Spinal cord (tissue), 10 donors: ENCODE data around the gene TIE1. TPM values are rescaled to one million over a fixed set of nuclear protein-coding genes. Genes with fewer than 3 reads are reported as not detected.

Experiments used
- DNase-seq, 6 donors: peaks; one replicate each; pipeline versions ENCODE4 v3.0.0 to v3.0.0-alpha.2; 2013 to 2015; ENCODE audit warnings: low spot score in 6 of 6, low read depth in 4 of 6
- H3K27ac ChIP-seq: one replicate; pipeline ENCODE4 v1.5.1; 2013; ENCODE audit warnings: low read depth, low read length, control low read depth
- H3K27me3 ChIP-seq: one replicate; pipeline ENCODE4 v1.6.1; 2013; ENCODE audit warnings: low read length; ENCODE audit not compliant: control insufficient read depth, insufficient read depth
- H3K36me3 ChIP-seq: one replicate; pipeline ENCODE4 v1.6.1; 2013; ENCODE audit warnings: low read length; ENCODE audit not compliant: control insufficient read depth, insufficient read depth
- H3K4me1 ChIP-seq: one replicate; pipeline ENCODE4 v1.6.1; 2013; ENCODE audit warnings: low read length; ENCODE audit not compliant: control insufficient read depth, insufficient read depth
- H3K4me3 ChIP-seq: one replicate; pipeline ENCODE4 v1.5.1; 2013; ENCODE audit warnings: low read depth, low read length, control low read depth
- H3K9me3 ChIP-seq: one replicate; pipeline ENCODE4 v1.6.1; 2013; ENCODE audit warnings: low read length; ENCODE audit not compliant: control insufficient read depth, insufficient read depth
- WGBS: methylation state at CpG from one replicate; pipeline ENCODE4 v1.1.5; 2013; ENCODE audit warnings: missing lambda C conversion rate; ENCODE audit not compliant: insufficient coverage; 5-methylcytosine and 5-hydroxymethylcytosine counted together
- polyA plus RNA-seq, 2 donors: library from polyadenylated mRNA; unstranded; fragments of 120-200 nt; gene quantifications; one replicate each; pipeline ENCODE4 v1.2.1, GENCODE V29; 2013; ENCODE audit not compliant: insufficient read length in 2 of 2
- total RNA-seq, 2 donors: library from RNA; depleted of rRNA in 1 of 2; stranded (reverse); fragments of 120-200 nt in 1 of 2; fragments of >200 nt in 1 of 2; gene quantifications; one replicate each; pipeline versions ENCODE4 v1.2.3 to v1.2.4, GENCODE V29; 2013 to 2014
- donor health status: healthy.

Gene TIE1
- total and polyA plus RNA-seq, 4 donors = 16.3 to 32.3 (median 26.0) TPM

- no peak overlapping the region for H3K4me3 ChIP-seq
- DNase-seq = no peak
- H3K36me3 ChIP-seq = no peaks in the 10 kb centered on the region
- no peaks in the 10 kb centered on the region for H3K9me3 ChIP-seq
- H3K27me3 ChIP-seq = no peaks in the 10 kb centered on the region
- H3K4me1 ChIP-seq = peaks cover 27% of the 10 kb centered on the region
- WGBS = 62% methylated on average over 8 of the region's 8 CpGs
- no peak overlapping the region for H3K27ac ChIP-seq
These were observed 2.9 kb downstream of the TIE1 start for GRCh38 chr1:43303471-43304313.

- H3K36me3 ChIP-seq = no peaks in the 10 kb centered on the region
- H3K4me3 ChIP-seq = no peak overlapping the region
- no peak for DNase-seq
- WGBS = 29% methylated on average over 8 of the region's 8 CpGs
- no peaks in the 10 kb centered on the region for H3K27me3 ChIP-seq
- H3K4me1 ChIP-seq = peaks cover 27% of the 10 kb centered on the region
- H3K9me3 ChIP-seq = no peaks in the 10 kb centered on the region
- H3K27ac ChIP-seq = no peak overlapping the region
These were observed 3.5 kb downstream of the TIE1 start for GRCh38 chr1:43304314-43304681.

DNA sequence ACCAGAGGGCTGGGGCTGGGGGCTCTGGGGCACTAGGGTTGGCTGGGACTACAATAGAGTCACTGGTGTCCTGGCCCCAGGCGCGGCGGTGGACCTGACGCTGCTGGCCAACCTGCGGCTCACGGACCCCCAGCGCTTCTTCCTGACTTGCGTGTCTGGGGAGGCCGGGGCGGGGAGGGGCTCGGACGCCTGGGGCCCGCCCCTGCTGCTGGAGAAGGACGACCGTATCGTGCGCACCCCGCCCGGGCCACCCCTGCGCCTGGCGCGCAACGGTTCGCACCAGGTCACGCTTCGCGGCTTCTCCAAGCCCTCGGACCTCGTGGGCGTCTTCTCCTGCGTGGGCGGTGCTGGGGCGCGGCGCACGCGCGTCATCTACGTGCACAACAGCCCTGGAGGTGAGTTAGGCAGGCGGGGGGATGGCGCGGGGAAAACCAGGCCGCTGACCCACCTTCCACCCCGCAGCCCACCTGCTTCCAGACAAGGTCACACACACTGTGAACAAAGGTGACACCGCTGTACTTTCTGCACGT lies 4.1 kb downstream of the TIE1 start:
- WGBS = 93% methylated on average over 34 of the region's 46 CpGs
- Histone ChIP-seq H3K27ac (no peak overlapping the region), H3K4me3 (no peak overlapping the region)

DNA sequence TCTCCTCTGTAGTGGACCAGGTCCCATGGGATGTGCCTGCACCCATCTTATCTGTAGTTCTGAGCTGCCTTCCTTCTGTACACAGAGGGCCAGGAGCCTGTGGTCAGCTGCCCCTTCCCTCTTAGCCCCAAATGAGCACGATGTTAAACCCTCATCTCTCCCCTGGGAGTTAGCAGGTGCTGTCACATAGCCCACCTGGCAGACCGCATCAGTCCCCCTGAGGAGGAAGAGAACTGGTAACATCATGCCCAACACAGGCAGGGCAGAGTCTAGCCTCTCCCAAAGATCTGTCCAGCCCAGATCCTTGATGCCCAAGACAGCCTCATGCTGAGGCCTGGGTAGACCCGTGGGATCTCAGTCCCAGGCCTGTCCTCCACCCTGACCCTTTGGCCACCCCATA lies 4.7 kb downstream of the TIE1 start:
- no peaks in the 10 kb centered on the region for H3K9me3 ChIP-seq
- WGBS = 81% methylated on average over 3 of the region's 3 CpGs
- peaks cover 18% of the 10 kb centered on the region for H3K4me1 ChIP-seq
- H3K27me3 ChIP-seq = no peaks in the 10 kb centered on the region
- no peak for DNase-seq
- H3K4me3 ChIP-seq = no peak overlapping the region
- H3K36me3 ChIP-seq = no peaks in the 10 kb centered on the region
- H3K27ac ChIP-seq = no peak overlapping the region

More for the DNA sequence above, 4.1 kb downstream of the TIE1 start:
- no peak for DNase-seq
- no peaks in the 10 kb centered on the region for H3K27me3 ChIP-seq
- H3K9me3 ChIP-seq = no peaks in the 10 kb centered on the region
- H3K4me1 ChIP-seq = peaks cover 23% of the 10 kb centered on the region
- H3K36me3 ChIP-seq = no peaks in the 10 kb centered on the region

DNA sequence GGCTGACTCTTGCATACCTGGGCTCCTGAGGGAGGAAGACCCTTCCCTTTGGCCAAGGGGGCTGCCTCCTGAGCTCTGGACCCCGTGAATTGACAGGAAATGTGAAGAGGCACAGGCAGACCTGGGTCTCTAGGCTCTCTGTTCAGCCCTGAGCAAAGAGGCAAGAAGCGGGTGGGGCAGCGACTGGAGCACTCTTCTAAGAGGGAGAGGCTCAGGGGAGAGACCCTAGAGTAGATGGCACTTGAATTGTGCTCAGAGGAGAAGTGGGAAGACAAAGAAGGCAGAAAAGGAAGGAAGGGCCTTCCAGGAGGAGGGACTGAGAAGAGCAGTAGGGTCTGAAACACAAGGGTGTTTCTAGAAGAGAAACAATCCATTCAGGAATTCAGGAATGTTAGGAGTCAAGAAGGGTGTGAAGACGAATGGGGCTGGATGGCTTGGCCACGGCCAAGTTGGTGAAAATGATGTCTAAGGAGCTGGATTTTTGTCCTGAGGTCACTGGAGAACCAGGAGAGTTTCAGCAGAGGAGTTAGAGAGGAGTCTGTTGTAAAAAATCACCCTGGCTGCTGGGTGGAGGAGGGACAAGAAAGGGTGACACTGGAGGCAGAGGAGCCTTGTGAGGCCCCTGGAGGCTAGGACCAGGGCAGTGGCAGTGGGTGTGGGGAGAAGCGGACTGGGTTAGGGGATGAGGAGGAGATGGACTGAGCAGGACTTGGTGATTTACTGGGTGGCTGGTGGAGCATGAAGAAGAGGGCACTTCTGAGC lies 5.3 kb downstream of the TIE1 start:
- H3K4me3 ChIP-seq = no peak overlapping the region
- H3K36me3 ChIP-seq = no peaks in the 10 kb centered on the region
- no peak for DNase-seq
- no peaks in the 10 kb centered on the region for H3K27me3 ChIP-seq
- WGBS = 82% methylated on average over 6 of the region's 6 CpGs
- H3K4me1 ChIP-seq = peaks cover 18% of the 10 kb centered on the region
- no peak overlapping the region for H3K27ac ChIP-seq
- no peaks in the 10 kb centered on the region for H3K9me3 ChIP-seq

DNA sequence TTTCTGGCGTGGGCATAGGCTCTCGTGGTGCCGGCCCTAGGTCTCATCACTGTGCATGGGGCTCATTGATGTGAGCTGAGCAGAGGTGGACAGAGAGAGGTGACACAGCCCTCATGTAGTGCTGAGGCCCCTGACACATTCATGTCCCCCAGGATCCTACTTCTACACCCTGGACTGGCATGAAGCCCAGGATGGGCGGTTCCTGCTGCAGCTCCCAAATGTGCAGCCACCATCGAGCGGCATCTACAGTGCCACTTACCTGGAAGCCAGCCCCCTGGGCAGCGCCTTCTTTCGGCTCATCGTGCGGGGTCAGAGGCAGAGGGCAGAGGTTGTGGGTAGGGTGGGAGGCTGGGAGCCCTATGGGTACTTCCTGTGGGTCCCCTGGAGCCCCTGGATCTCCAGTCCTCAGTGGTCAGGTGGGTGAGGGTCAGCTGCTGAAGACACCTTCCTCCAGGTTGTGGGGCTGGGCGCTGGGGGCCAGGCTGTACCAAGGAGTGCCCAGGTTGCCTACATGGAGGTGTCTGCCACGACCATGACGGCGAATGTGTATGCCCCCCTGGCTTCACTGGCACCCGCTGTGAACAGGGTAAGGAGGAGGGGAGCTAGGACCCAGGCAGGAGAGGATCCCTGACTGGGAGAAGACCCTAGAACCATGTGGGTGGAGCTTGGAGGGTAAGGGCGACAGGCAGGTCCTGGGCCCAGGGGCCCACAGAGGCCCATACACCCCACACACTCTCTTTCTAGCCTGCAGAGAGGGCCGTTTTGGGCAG lies 6.1 kb downstream of the TIE1 start:
- H3K27me3 ChIP-seq = no peaks in the 10 kb centered on the region
- H3K27ac ChIP-seq = no peak overlapping the region
- 90% methylated on average over 17 of the region's 17 CpGs for WGBS
- H3K4me1 ChIP-seq = peaks cover 18% of the 10 kb centered on the region
- no peak for DNase-seq
- no peaks in the 10 kb centered on the region for H3K36me3 ChIP-seq
- H3K4me3 ChIP-seq = no peak overlapping the region
- H3K9me3 ChIP-seq = no peaks in the 10 kb centered on the region

GRCh38 chr1:43307458-43308158 lies 6.8 kb downstream of the TIE1 start:
- no peak overlapping the region for H3K27ac ChIP-seq
- no peak overlapping the region for H3K4me3 ChIP-seq
- WGBS = 96% methylated on average over 5 of the region's 9 CpGs
- H3K9me3 ChIP-seq = no peaks in the 10 kb centered on the region
- H3K27me3 ChIP-seq = no peaks in the 10 kb centered on the region
- DNase-seq = no peak
- no peaks in the 10 kb centered on the region for H3K36me3 ChIP-seq
- peaks cover 18% of the 10 kb centered on the region for H3K4me1 ChIP-seq

DNA sequence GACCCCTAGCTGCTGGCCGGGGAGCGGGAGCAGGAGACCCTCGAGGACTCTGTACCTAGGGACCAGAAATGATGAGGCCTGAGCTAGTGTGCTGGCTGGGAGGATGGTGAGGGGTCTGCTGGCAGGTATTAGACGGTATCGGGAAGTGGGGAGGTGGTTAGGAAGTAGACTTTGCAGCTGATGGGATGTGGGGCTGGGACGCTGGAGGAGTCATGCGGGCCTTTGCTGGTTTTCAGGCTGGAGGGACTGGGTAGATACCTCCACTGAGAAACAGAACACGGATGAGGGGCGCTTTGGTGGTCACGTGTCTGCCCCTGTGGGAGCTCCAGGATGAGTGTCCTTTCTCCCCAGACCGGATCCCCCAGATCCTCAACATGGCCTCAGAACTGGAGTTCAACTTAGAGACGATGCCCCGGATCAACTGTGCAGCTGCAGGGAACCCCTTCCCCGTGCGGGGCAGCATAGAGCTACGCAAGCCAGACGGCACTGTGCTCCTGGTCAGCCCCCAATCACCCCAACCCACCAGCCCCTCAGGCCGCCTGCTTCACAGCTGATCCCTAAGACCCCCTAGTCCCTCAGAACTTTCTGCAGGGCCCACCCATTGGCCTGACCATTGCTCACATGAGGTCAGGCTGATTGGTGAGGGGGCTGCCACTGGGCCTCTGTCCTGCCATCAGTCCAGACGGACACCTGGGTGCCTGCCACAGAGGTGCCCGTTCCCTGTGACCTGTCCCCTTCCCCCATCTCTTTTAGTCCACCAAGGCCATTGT lies 8.0 kb downstream of the TIE1 start:
- Histone ChIP-seq H3K27me3 (no peaks in the 10 kb centered on the region), H3K27ac (no peak overlapping the region), H3K36me3 (peaks cover 3% of the 10 kb centered on the region), H3K4me3 (no peak overlapping the region), H3K9me3 (no peaks in the 10 kb centered on the region), H3K4me1 (peaks cover 12% of the 10 kb centered on the region)
- WGBS = 91% methylated on average over 20 of the region's 20 CpGs
- no peak for DNase-seq
